ENCODE data around the gene TIPARP.

TIPARP gene

DNA sequence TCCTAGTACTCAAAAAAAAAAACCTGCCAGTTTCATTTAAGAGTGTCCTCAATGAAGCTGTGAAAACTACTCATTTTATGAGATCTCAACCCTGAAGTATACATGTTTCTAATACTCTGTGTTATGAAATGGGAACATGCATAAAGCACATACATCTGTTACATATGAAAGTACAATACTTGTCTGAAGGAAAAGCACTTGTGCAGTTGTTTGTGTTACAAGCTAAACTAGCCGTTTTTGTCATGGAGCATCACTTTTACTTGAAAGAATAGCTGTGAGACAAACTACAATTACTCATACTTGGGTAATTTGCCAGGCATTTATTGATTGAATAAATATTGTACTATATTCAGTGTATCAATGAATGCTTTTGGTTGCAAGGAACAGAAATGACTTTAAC lies 72.7 kb downstream of the TIPARP start:
- no peak for DNase-seq

GRCh38 chr3:156749244-156749643 lies 74.9 kb downstream of the TIPARP start:
- DNase-seq, result no peak

- DNase-seq, result no peak
Observed at GRCh38 chr3:156750191-156750873, 75.9 kb downstream of the TIPARP start.

- no peak for DNase-seq
Observed at GRCh38 chr3:156750874-156751245, 76.5 kb downstream of the TIPARP start.

- DNase-seq, result no peak
Observed at GRCh38 chr3:156751461-156752025, 77.2 kb downstream of the TIPARP start.

Measured in activated effector memory CD4-positive, alpha-beta T cell treated with Interleukin-2 at 50 U/mL for 16 hours (primary cell).